Caco-2 (cell line): Measurements from ENCODE around the gene RPH3AL. TPM values are rescaled to one million over a fixed set of nuclear protein-coding genes. Genes with fewer than 3 reads are reported as not detected.

Source experiments
- total RNA-seq: library from RNA; stranded (reverse); gene quantifications from 2 replicates; pipeline ENCODE4 v1.2.3, GENCODE V29; 2022

The RPH3AL gene
- total RNA-seq, 1 experiment from 2014 or later: 36.0 TPM

Other genes starting within 250 kb of the RPH3AL start
- gene SCGB1C2, start 215.2 kb downstream of the RPH3AL start, total RNA-seq: not detected in 2 replicates
- gene DOC2B, start 171.2 kb downstream of the RPH3AL start, total RNA-seq: 0.35 TPM in 1 of 2 replicates, not detected in the other
- 1.5 and 1.7 TPM in 2 replicates for gene RFLNB, start 93.1 kb upstream of the RPH3AL start, total RNA-seq